ENCODE measurements around the gene SLC4A7.
"Not testable (repeated sequence)": the region's sequence is repeated elsewhere in the genome, so short reads cannot be mapped to it uniquely, and the experiment has no call there.

Gene SLC4A7

DNA sequence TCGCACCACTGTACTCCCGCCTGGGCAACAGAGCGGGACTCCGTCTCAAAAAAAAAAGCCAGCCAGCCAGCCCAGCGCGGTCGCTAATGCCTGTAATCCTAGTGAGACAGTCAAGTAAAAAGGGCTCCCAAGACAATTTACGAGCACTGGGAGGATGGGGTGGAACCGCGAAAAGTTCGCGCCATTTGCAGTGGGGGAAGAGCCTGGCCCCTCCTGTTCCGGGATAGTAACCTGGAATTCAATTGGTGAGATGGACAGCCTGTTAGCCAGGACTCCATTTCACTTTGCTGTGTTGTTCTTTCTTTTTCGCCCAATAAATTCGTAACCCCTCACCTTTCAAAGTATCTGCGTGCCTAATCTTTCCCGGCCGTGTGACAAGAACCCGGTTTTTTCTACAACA, 19.5 kb downstream of the SLC4A7 start:
- Mint-ChIP-seq H3K27ac (no peak overlapping the region), H3K9me3 (ENCODE audit: low read depth) (no peaks in the 10 kb centered on the region), H3K27me3 (no peaks in the 10 kb centered on the region), H3K4me1 (ENCODE audit: low read depth) (peaks cover 24% of the 10 kb centered on the region), H3K36me3 (peaks cover 5% of the 10 kb centered on the region), H3K4me3 (no peak overlapping the region)

- peaks cover 25% of the 10 kb centered on the region for H3K4me1 Mint-ChIP-seq (ENCODE audit: low read depth)
- H3K27me3 Mint-ChIP-seq, result no peaks in the 10 kb centered on the region
- no peak overlapping the region for H3K4me3 Mint-ChIP-seq
- H3K27ac Mint-ChIP-seq, result no peak overlapping the region
- H3K9me3 Mint-ChIP-seq (ENCODE audit: low read depth), result no peaks in the 10 kb centered on the region
- peaks cover 7% of the 10 kb centered on the region for H3K36me3 Mint-ChIP-seq
Measured at GRCh38 chr3:27462228-27462627, 22.0 kb downstream of the SLC4A7 start.

DNA sequence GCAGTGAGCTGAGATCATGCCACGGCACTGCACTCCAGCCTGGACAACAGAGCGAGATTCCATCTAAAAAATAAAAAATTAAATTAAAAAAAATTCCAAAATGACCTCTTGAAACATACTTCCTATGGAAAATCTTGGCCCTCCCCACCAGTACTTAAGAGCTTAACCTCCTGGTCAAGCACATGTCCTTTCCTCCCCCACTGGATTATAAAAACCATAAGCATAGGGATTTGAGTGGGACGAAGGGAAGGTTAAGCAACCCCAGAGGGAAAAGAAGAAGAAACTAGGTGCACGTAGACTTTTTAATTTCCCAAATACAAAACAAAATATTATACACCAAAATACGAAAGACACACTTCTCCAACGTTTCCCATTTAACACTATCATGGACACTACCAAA, 25.3 kb downstream of the SLC4A7 start:
- peaks cover 49% of the 10 kb centered on the region for H3K4me1 Mint-ChIP-seq (ENCODE audit: low read depth)

DNA sequence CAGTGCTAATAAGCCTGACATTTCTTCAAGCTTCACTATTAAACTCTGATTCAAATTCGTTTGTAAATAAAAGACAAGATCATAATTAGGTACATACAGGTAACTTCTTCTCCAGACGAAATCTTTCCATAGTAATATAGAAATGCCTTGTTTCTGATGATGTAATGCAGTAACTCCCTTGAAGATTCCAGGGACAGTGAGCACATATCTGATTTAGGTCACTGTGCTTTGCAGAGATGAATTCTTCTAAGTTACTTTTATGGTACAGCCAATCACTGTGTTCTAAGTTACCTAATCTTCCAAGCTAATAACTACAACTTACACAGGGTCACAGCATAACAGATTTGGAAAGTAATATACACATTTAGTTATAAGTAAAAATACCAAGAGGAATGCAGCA, 27.6 kb downstream of the SLC4A7 start:
- peaks cover 58% of the 10 kb centered on the region for H3K4me1 Mint-ChIP-seq (ENCODE audit: low read depth)
- peaks cover 16% of the 10 kb centered on the region for H3K36me3 Mint-ChIP-seq
- H3K27me3 Mint-ChIP-seq, result no peaks in the 10 kb centered on the region
- H3K27ac Mint-ChIP-seq, result no peak overlapping the region
- H3K9me3 Mint-ChIP-seq (ENCODE audit: low read depth), result no peaks in the 10 kb centered on the region
- H3K4me3 Mint-ChIP-seq, result no peak overlapping the region

More for the DNA sequence above, 25.3 kb downstream of the SLC4A7 start:
- no peak overlapping the region for H3K27ac Mint-ChIP-seq
- no peaks in the 10 kb centered on the region for H3K27me3 Mint-ChIP-seq
- peaks cover 16% of the 10 kb centered on the region for H3K36me3 Mint-ChIP-seq
- no peaks in the 10 kb centered on the region for H3K9me3 Mint-ChIP-seq (ENCODE audit: low read depth)
- no peak overlapping the region for H3K4me3 Mint-ChIP-seq

DNA sequence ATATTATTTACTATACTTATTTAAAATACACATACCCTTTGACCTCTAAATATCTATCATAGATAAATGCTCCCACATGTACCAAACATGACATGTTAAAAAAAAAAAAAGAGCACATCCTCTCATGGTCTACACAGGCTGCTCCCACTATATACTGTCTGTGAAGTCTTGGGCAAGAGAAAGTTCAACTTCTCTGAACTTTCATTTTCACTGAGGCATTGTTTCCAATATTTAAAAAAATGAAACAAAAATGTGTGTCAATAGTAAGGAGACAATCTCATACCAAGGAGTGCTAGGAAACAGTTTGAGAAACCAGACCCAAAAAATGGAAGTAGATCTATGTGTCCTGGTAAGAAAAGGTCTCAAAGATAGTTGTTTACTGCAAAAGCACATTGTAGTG, 29.3 kb downstream of the SLC4A7 start:
- no peaks in the 10 kb centered on the region for H3K9me3 Mint-ChIP-seq (ENCODE audit: low read depth)
- peak overlapping the region; percentile 64 for H3K27ac Mint-ChIP-seq
- peak overlapping the region; percentile 46 for H3K4me3 Mint-ChIP-seq
- peaks cover 16% of the 10 kb centered on the region for H3K36me3 Mint-ChIP-seq
- H3K4me1 Mint-ChIP-seq (ENCODE audit: low read depth), result peaks cover 60% of the 10 kb centered on the region
- no peaks in the 10 kb centered on the region for H3K27me3 Mint-ChIP-seq

DNA sequence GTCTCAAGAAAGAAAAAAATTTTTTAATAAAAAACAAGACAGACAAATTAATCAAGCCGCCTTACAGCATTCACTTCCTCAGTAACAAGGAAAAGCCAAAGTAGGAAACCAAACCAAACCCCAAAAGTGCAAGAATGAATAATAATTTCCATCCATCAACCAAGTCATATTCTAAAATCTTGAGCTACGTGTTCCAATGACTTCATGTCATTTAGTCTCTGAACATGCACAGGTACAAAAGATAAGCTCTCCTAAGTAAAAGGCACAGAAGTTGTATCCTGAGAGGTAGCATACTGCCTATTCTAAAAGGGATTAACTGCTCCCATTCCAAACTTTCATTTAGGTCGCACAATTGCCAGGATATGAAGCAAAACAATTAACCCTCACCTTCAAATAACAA, 29.7 kb downstream of the SLC4A7 start:
- Mint-ChIP-seq H3K4me1 (ENCODE audit: low read depth) (peaks cover 60% of the 10 kb centered on the region), H3K9me3 (ENCODE audit: low read depth) (no peaks in the 10 kb centered on the region), H3K27me3 (no peaks in the 10 kb centered on the region), H3K27ac (peak overlapping the region; percentile 86), H3K36me3 (peaks cover 16% of the 10 kb centered on the region), H3K4me3 (peak overlapping the region; percentile 30)

DNA sequence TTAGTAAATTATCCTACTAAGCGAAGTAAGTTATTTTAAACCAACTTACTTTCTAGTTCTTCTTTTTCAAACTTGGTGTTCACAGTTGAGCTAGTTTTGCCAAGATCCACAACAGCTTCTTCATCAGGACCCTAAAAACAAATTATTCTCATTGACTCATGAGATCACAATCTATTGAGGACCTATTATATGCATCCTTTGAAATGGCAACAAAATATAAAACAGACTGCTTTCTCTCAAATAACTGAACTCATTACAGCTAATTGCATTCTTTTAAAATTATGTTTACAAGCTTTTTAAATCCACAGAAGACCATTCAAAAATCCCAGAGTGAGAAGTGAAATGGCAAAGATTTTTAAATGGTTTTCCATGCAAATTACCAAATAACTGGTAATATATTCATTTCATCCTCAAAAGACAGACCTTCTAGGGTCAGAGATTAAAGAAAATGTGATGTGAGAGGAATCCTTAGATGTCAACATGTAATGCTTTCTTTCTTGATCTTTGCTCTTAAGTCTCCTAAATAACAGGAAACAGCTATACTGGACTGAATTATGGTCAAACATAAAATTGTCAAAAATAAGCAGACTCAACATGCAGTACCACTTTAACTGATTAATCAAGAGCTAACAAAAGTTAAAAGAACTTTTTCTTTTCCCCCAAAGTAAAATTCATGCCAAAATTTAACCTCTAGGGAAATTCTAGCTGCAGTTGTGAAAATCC, 31.7 kb downstream of the SLC4A7 start:
- Mint-ChIP-seq H3K4me1 (ENCODE audit: low read depth) (peaks cover 56% of the 10 kb centered on the region), H3K4me3 (no peak overlapping the region), H3K27me3 (no peaks in the 10 kb centered on the region), H3K9me3 (ENCODE audit: low read depth) (no peaks in the 10 kb centered on the region), H3K36me3 (peaks cover 18% of the 10 kb centered on the region), H3K27ac (no peak overlapping the region)

GRCh38 chr3:27451842-27452241, 32.3 kb downstream of the SLC4A7 start:
- Mint-ChIP-seq H3K36me3 (peaks cover 18% of the 10 kb centered on the region), H3K4me1 (ENCODE audit: low read depth) (peaks cover 52% of the 10 kb centered on the region), H3K27me3 (no peaks in the 10 kb centered on the region)

DNA sequence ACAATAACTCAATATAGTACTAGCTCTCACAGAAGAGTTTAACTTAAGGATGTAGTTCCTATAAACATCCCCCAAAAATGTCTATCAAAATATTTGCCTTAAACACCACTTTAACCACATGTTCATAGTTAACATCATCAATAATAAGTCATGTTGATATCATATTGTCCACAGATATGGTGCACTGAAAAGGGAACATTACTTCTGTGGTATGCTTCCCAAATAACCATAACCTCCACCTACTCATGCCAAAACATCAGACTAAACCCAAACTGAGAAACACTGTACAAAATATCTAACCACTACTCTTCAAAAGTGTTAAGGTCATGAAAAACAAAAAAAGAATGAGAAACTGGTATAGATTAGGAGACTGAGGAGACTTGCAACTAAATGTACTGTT, 32.9 kb downstream of the SLC4A7 start:
- Mint-ChIP-seq H3K27ac (no peak overlapping the region), H3K36me3 (peaks cover 12% of the 10 kb centered on the region)

More at GRCh38 chr3:27451842-27452241, 32.3 kb downstream of the SLC4A7 start:
- Mint-ChIP-seq H3K4me3 (no peak overlapping the region), H3K27ac (no peak overlapping the region), H3K9me3 (ENCODE audit: low read depth) (no peaks in the 10 kb centered on the region)

DNA sequence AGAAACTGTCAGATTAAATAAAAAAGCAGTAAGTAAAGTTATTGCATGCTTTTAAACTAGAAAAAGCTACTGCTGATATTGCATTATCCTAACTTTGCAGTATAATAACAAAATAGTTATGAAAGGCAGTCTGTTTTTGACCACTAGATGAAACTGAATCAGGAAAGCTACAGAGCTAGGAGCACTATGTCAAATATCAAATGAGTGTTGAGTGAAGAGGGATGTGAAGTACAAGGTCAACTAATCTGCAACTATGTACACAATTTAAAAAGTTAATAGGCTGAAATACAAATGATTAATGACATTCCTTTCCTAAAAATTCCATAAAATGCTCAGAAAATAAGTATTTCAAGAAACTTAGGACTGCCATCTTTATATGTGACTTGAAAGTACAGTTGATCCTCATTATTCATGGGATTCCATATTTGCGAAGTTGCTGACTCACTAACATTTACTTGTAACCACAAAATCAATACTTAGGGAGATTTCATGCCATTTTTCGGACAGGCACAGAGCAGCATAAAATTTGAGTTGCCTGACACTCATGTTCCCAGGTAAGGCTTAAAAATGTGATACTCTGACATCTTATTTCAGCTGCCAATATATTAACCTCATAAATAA, 34.5 kb downstream of the SLC4A7 start:
- no peak overlapping the region for H3K4me3 Mint-ChIP-seq
- no peak overlapping the region for H3K27ac Mint-ChIP-seq
- H3K36me3 Mint-ChIP-seq, result peaks cover 13% of the 10 kb centered on the region
- H3K9me3 Mint-ChIP-seq (ENCODE audit: low read depth), result no peaks in the 10 kb centered on the region
- peaks cover 30% of the 10 kb centered on the region for H3K4me1 Mint-ChIP-seq (ENCODE audit: low read depth)
- no peaks in the 10 kb centered on the region for H3K27me3 Mint-ChIP-seq

More for the DNA sequence above, 32.9 kb downstream of the SLC4A7 start:
- Mint-ChIP-seq H3K4me3 (no peak overlapping the region), H3K27me3 (no peaks in the 10 kb centered on the region), H3K9me3 (ENCODE audit: low read depth) (no peaks in the 10 kb centered on the region), H3K4me1 (ENCODE audit: low read depth) (peaks cover 46% of the 10 kb centered on the region)

- Mint-ChIP-seq H3K9me3 (ENCODE audit: low read depth) (peaks cover 10% of the 10 kb centered on the region), H3K36me3 (peaks cover 43% of the 10 kb centered on the region)
- not testable (repeated sequence) for H3K27ac Mint-ChIP-seq; H3K4me3 Mint-ChIP-seq; H3K4me1 Mint-ChIP-seq (ENCODE audit: low read depth); H3K27me3 Mint-ChIP-seq
Measured at GRCh38 chr3:27442995-27443394, 41.2 kb downstream of the SLC4A7 start.

- not testable (repeated sequence) for H3K27me3 Mint-ChIP-seq; H3K4me1 Mint-ChIP-seq (ENCODE audit: low read depth); H3K27ac Mint-ChIP-seq; H3K4me3 Mint-ChIP-seq
- Mint-ChIP-seq H3K36me3 (peaks cover 39% of the 10 kb centered on the region), H3K9me3 (ENCODE audit: low read depth) (peaks cover 10% of the 10 kb centered on the region)
Measured at GRCh38 chr3:27438352-27438751, 45.8 kb downstream of the SLC4A7 start.

DNA sequence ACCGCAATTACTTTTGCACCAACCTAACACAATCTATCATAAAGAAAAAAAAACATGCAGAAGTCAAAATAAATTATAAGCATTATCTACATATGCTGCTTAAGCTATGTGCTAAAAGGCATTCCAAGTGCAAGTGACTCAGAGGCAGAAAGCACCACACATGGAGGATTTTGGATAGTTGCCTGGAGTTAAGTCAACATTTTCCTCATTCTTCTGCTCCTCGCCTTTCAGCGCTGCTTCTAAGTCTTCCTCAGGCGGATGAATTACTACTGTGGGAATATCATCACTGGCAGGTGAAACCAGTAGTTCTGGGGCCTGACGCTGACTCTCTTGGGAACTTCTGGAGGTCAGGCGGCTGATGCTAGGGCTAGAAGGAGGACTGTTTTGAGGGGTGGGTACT, 53.1 kb downstream of the SLC4A7 start:
- Mint-ChIP-seq H3K27ac (no peak overlapping the region), H3K9me3 (ENCODE audit: low read depth) (no peaks in the 10 kb centered on the region), H3K4me3 (no peak overlapping the region), H3K36me3 (peaks cover 30% of the 10 kb centered on the region), H3K4me1 (ENCODE audit: low read depth) (no peaks in the 10 kb centered on the region), H3K27me3 (no peaks in the 10 kb centered on the region)

DNA sequence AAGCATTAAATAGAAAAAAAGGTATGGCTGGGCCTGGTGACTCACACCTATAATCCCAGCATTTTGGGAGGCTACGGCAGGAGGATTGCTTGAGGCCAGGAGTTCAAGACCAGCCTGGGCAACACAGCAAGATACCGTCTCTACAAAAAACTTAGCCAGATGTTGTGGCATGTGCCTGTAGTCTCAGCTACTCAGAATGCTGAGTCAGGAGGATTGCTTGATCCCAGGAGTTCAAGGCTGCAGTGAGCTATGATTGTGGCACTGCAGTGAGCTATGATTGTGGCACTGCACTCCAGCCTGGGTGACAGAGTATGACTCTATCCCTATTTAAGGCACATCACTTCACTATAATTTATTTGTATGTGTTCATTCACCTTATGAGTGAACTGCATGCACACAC, 54.3 kb downstream of the SLC4A7 start:
- Mint-ChIP-seq H3K27ac (no peak overlapping the region), H3K9me3 (ENCODE audit: low read depth) (no peaks in the 10 kb centered on the region), H3K4me1 (ENCODE audit: low read depth) (no peaks in the 10 kb centered on the region), H3K4me3 (no peak overlapping the region), H3K27me3 (no peaks in the 10 kb centered on the region), H3K36me3 (peaks cover 23% of the 10 kb centered on the region)

- H3K27me3 Mint-ChIP-seq, result no peaks in the 10 kb centered on the region
- no peak overlapping the region for H3K4me3 Mint-ChIP-seq
- peaks cover 23% of the 10 kb centered on the region for H3K36me3 Mint-ChIP-seq
- H3K27ac Mint-ChIP-seq, result no peak overlapping the region
- H3K4me1 Mint-ChIP-seq (ENCODE audit: low read depth), result no peaks in the 10 kb centered on the region
- H3K9me3 Mint-ChIP-seq (ENCODE audit: low read depth), result no peaks in the 10 kb centered on the region
Measured at GRCh38 chr3:27428446-27428845, 55.7 kb downstream of the SLC4A7 start.

- no peak overlapping the region for H3K4me3 Mint-ChIP-seq
- H3K27me3 Mint-ChIP-seq, result no peaks in the 10 kb centered on the region
- peaks cover 22% of the 10 kb centered on the region for H3K36me3 Mint-ChIP-seq
- no peaks in the 10 kb centered on the region for H3K9me3 Mint-ChIP-seq (ENCODE audit: low read depth)
- H3K4me1 Mint-ChIP-seq (ENCODE audit: low read depth), result no peaks in the 10 kb centered on the region
- no peak overlapping the region for H3K27ac Mint-ChIP-seq
Measured at GRCh38 chr3:27426926-27427325, 57.3 kb downstream of the SLC4A7 start.

All from activated naive CD8-positive, alpha-beta T cell (primary cell).